H1 (cell line): ENCODE data around the gene CD4. TPM values are rescaled to one million over a fixed set of nuclear protein-coding genes. Genes with fewer than 3 reads are reported as not detected.

Source experiments
- CTCF ChIA-PET: fragments of 300-600 bp; sonication (Branson Sonifier 250); formaldehyde crosslinking; loops from one replicate; lab custom pipeline; 2021; ENCODE audit not compliant: partially characterized antibody; lab: Charles Lee
- POLR2A ChIA-PET: fragments of 300-600 bp; sonication (Branson Sonifier 250); formaldehyde crosslinking; loops from one replicate; lab custom pipeline; 2021; ENCODE audit warnings: inconsistent platforms; ENCODE audit not compliant: partially characterized antibody; lab: Charles Lee
- DNase-seq, 2 experiments: peaks; one replicate each; pipeline versions ENCODE4 v3.0.0 to v3.0.0-alpha.2; 2010 to 2022; ENCODE audit warnings: low spot score in 2 of 2, low read depth in 1 of 2, mixed read lengths in 1 of 2
- FAIRE-seq: peaks from 2 replicates; lab custom pipeline; 2011; peaks lifted over from hg19 to GRCh38; lab: Jason Lieb, UNC
- H2AFZ ChIP-seq: 2 replicates; pipeline ENCODE4 v1.8.1; 2012; ENCODE audit warnings: low read length, inconsistent platforms
- H2AK5ac ChIP-seq: 2 replicates; pipeline ENCODE4 v1.6.1; 2013; ENCODE audit warnings: low read depth, low read length
- H2BK120ac ChIP-seq: replicated peaks from 2 replicates; pipeline ENCODE3; 2013; ENCODE audit warnings: low read depth, low read length, inconsistent platforms
- H2BK12ac ChIP-seq: 2 replicates; pipeline ENCODE4 v1.6.1; 2013; ENCODE audit warnings: low read depth, low read length
- H2BK15ac ChIP-seq: 2 replicates; pipeline ENCODE4 v1.6.1; 2013; ENCODE audit warnings: low read length
- H2BK20ac ChIP-seq: 2 replicates; pipeline ENCODE4 v1.6.1; 2013; ENCODE audit warnings: low read length
- H2BK5ac ChIP-seq: 2 replicates; pipeline ENCODE4 v1.6.1; 2013; ENCODE audit warnings: low read depth, low read length
- H3K14ac ChIP-seq: 2 replicates; pipeline ENCODE4 v1.6.1; 2013; ENCODE audit warnings: inconsistent platforms; ENCODE audit not compliant: insufficient read length
- H3K18ac ChIP-seq: 2 replicates; pipeline ENCODE4 v1.6.1; 2013; ENCODE audit warnings: low read length; ENCODE audit errors: extremely low read depth
- H3K23ac ChIP-seq: 2 replicates; pipeline ENCODE4 v1.6.1; 2013; ENCODE audit warnings: inconsistent platforms; ENCODE audit not compliant: insufficient read length
- H3K23me2 ChIP-seq: 2 replicates; pipeline ENCODE4 v1.6.1; 2013; ENCODE audit warnings: low read depth, low read length
- H3K27ac ChIP-seq: 2 replicates; pipeline ENCODE4 v1.6.1; 2011; ENCODE audit warnings: low read depth, low read length, inconsistent platforms
- H3K27me3 ChIP-seq, 4 experiments: replicated peaks in 1 of 4; 1 replicate in 1 of 4; 2 replicates in 3 of 4; pipeline versions ENCODE4 v1.6.1 to v1.8.1; 2011 to 2013; ENCODE audit warnings: low read length in 3 of 4, mild to moderate bottlenecking in 3 of 4, inconsistent platforms in 2 of 4, mixed read lengths in 2 of 4, moderate library complexity in 1 of 4; ENCODE audit not compliant: control insufficient read depth in 3 of 4, insufficient read depth in 3 of 4; ENCODE audit errors: extremely low read depth in 1 of 4
- H3K36me3 ChIP-seq, 4 experiments: 2 replicates each; pipeline versions ENCODE4 v1.6.1 to v1.8.1; 2011 to 2013; ENCODE audit warnings: mild to moderate bottlenecking in 4 of 4, low read length in 3 of 4, moderate library complexity in 2 of 4, control low read depth in 1 of 4, inconsistent platforms in 1 of 4; ENCODE audit not compliant: insufficient read depth in 4 of 4, control insufficient read depth in 2 of 4
- H3K4ac ChIP-seq: replicated peaks from 2 replicates; pipeline ENCODE3; 2013; ENCODE audit warnings: low read length, low read depth, mixed read lengths, inconsistent platforms; ENCODE audit not compliant: insufficient read length
- H3K4me1 ChIP-seq, 4 experiments: replicated peaks in 1 of 4; 1 replicate in 1 of 4; 2 replicates in 3 of 4; pipeline versions ENCODE4 v1.6.1 to v1.8.1; 2011 to 2013; ENCODE audit warnings: low read length in 3 of 4, inconsistent platforms in 2 of 4, mixed read lengths in 1 of 4; ENCODE audit not compliant: insufficient read depth in 4 of 4, control insufficient read depth in 3 of 4
- H3K4me2 ChIP-seq, 2 experiments: 2 replicates each; pipeline versions ENCODE4 v1.6.1 to v1.8.1; 2011 to 2013; ENCODE audit warnings: low read depth in 2 of 2, low read length in 2 of 2, control low read depth in 1 of 2, inconsistent platforms in 1 of 2, mild to moderate bottlenecking in 1 of 2; ENCODE audit not compliant: insufficient read depth in 1 of 2
- H3K4me3 ChIP-seq, 4 experiments: fragments of 200-600, 300-600 bp in 1 of 4; sonication (generic), shearing (Covaris generic), sonication (Bioruptor Twin) in 1 of 4; 2 replicates each; pipeline versions ENCODE4 v1.5.1 to v1.8.1; 2011 to 2016; ENCODE audit warnings: low read length in 4 of 4, low read depth in 3 of 4, control low read depth in 2 of 4, inconsistent platforms in 2 of 4, mild to moderate bottlenecking in 2 of 4, mixed read lengths in 1 of 4, moderate library complexity in 1 of 4; ENCODE audit not compliant: insufficient read depth in 2 of 4; ENCODE audit errors: extremely low read depth in 1 of 4
- H3K56ac ChIP-seq: replicated peaks from 2 replicates; pipeline ENCODE3; 2013; ENCODE audit warnings: low read depth, mild to moderate bottlenecking, mixed read lengths, low read length, inconsistent platforms; ENCODE audit not compliant: insufficient read length
- H3K79me1 ChIP-seq: 2 replicates; pipeline ENCODE4 v1.6.1; 2013; ENCODE audit warnings: low read depth, low read length, control low read depth
- H3K79me2 ChIP-seq, 2 experiments: 2 replicates each; pipeline versions ENCODE4 v1.6.1 to v1.8.1; 2012 to 2013; ENCODE audit warnings: low read length in 2 of 2, mild to moderate bottlenecking in 2 of 2, inconsistent platforms in 1 of 2; ENCODE audit not compliant: insufficient read depth in 2 of 2, control insufficient read depth in 1 of 2
- H3K9ac ChIP-seq, 4 experiments: replicated peaks in 1 of 4; 1 replicate in 1 of 4; 2 replicates in 3 of 4; pipeline versions ENCODE4 v1.6.1 to v1.8.1; 2011 to 2013; ENCODE audit warnings: low read depth in 3 of 4, low read length in 3 of 4, control low read depth in 2 of 4, mild to moderate bottlenecking in 2 of 4, moderate library complexity in 2 of 4, inconsistent platforms in 1 of 4; ENCODE audit errors: extremely low read depth in 1 of 4
- H3K9me3 ChIP-seq, 2 experiments: 2 replicates each; pipeline versions ENCODE4 v1.6.1 to v1.8.1; 2012 to 2013; ENCODE audit warnings: mild to moderate bottlenecking in 2 of 2, moderate library complexity in 2 of 2, control low read depth in 1 of 2, inconsistent platforms in 1 of 2, low read depth in 1 of 2, low read length in 1 of 2, mixed read lengths in 1 of 2; ENCODE audit not compliant: insufficient read depth in 2 of 2
- H4K20me1 ChIP-seq, 2 experiments: replicated peaks in 1 of 2; 2 replicates each; pipeline versions ENCODE3 to v1.8.1; 2011 to 2013; ENCODE audit warnings: inconsistent platforms in 2 of 2, low read length in 2 of 2, mild to moderate bottlenecking in 1 of 2; ENCODE audit not compliant: insufficient read depth in 2 of 2, control insufficient read depth in 1 of 2
- H4K5ac ChIP-seq: 2 replicates; pipeline ENCODE4 v1.6.1; 2013; ENCODE audit warnings: low read length, low read depth, mixed read lengths, inconsistent platforms; ENCODE audit not compliant: insufficient read length
- H4K8ac ChIP-seq: 2 replicates; pipeline ENCODE4 v1.8.0; 2013; ENCODE audit warnings: mild to moderate bottlenecking, moderate library complexity, low read length, inconsistent platforms; ENCODE audit not compliant: insufficient read depth; ENCODE audit errors: extremely low read depth
- H4K91ac ChIP-seq: replicated peaks from 2 replicates; pipeline ENCODE3; 2013; ENCODE audit warnings: low read length, mixed read lengths, inconsistent platforms; ENCODE audit not compliant: insufficient read length
- CBX5 ChIP-seq: fragments of 300-800, 300-1000 bp; sonication (generic); IDR thresholded peaks from 2 replicates; pipeline ENCODE4 v1.7.1; 2016; ENCODE audit warnings: antibody characterized with exemption, low read length, low read depth
- GABPA ChIP-seq: IDR thresholded peaks from 2 replicates; pipeline ENCODE4 v1.6.1; 2011; ENCODE audit warnings: mild to moderate bottlenecking, low read length, moderate library complexity, borderline replicate concordance; ENCODE audit not compliant: insufficient read depth
- WGBS, 2 experiments: shearing (Covaris generic) in 1 of 2; methylation state at CpG; one replicate each; pipeline versions ENCODE4 v1.1.6 to v1.1.7; 2013 to 2015; ENCODE audit warnings: low lambda C conversion rate in 2 of 2, mixed read lengths in 2 of 2, inconsistent platforms in 1 of 2, low coverage in 1 of 2, missing lambda C conversion rate in 1 of 2; ENCODE audit not compliant: insufficient replicate concordance in 2 of 2, insufficient coverage in 1 of 2, insufficient read length in 1 of 2; ENCODE audit errors: extremely low coverage in 1 of 2, missing lambda C conversion rate in 1 of 2; 5-methylcytosine and 5-hydroxymethylcytosine counted together
- polyA plus RNA-seq, 7 experiments: library from polyadenylated mRNA; depleted of rRNA in 3 of 7; stranded (reverse) in 5 of 7; unstranded in 2 of 7; fragments of >200 nt in 5 of 7; fragments of 200-250 nt in 2 of 7; gene quantifications; 1 replicate in 5 of 7; 2 replicates in 1 of 7; 4 replicates in 1 of 7; pipeline versions ENCODE4 v1.2.1 to v1.2.3, GENCODE V29; 2011 to 2013; ENCODE audit warnings: missing spikeins in 2 of 7, mixed read lengths in 2 of 7
- total RNA-seq: library from RNA; stranded (reverse); fragmentation: NEBNext Ultra II Directional; extraction: Animal tissue kit (Norgen Biotek cat#: 25700); gene quantifications from 2 replicates; pipeline ENCODE4 v1.2.1, GENCODE V29; 2021

The CD4 gene
- total and polyA plus RNA-seq, 2 of the 8 experiments (the other 6 are each of a cell fraction or from before 2014, with no cell fraction given): 3.4 to 5.1 TPM

DNA sequence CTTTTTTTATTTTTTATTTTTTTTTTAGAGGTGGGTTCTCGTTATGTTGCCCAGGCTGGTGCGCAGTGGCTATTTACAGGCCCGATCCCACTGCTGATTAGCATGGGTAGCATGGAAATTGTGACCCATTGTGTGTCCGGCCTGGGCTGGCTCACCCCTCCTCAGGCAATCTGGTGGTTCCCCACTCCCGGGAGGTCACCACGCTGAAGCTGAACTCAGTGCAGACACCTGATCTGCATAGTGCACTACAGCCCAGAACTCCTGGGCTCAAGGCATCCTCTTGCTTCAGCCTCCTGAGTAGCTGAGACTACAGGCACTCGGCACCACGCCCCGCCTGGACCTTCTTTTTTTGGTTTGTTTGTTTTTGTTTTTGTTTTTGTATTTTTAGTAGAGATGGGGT is 5.5 kb upstream of the CD4 start:
- H3K14ac ChIP-seq: no peak overlapping the region
- TF ChIP-seq GABPA (no peak), CBX5 (no peak)
- H2BK120ac ChIP-seq: no peak overlapping the region
- no peak overlapping the region for H4K5ac ChIP-seq
- no peak overlapping the region for H2BK12ac ChIP-seq
- DNase-seq (no peak), FAIRE-seq (no peak)
- no peaks in the 10 kb centered on the region for H3K36me3 ChIP-seq
- no peak overlapping the region for H2AFZ ChIP-seq
- no peak overlapping the region for H2BK5ac ChIP-seq
- no peaks in the 10 kb centered on the region for H3K9me3 ChIP-seq
- H3K4me1 ChIP-seq: peaks cover 4 to 9% (median 7%) of the 10 kb centered on the region in 4 experiments
- no peak overlapping the region for H3K4me3 ChIP-seq
- H3K4me2 ChIP-seq: no peak overlapping the region
- ChIA-PET POLR2A (interaction anchor here (0.6 to 2.0 kb wide), 7 partner anchors 9 to 246 kb away, joined by 3 to 9 read pairs (median 5); partner anchors contain the start of gene MLF2), CTCF (interaction anchor here (0.6 to 29.6 kb wide), 9 partner anchors 9 to 163 kb away, joined by 3 to 532 read pairs (median 9); partner anchors contain the start of genes GNB3, GPR162, LAG3 and MLF2)
- H4K8ac ChIP-seq: no peak overlapping the region
- no peak overlapping the region for H3K9ac ChIP-seq
- H3K27me3 ChIP-seq: no peaks in the 10 kb centered on the region
- H3K27ac ChIP-seq: no peak overlapping the region
- H3K18ac ChIP-seq: no peak overlapping the region
- H4K91ac ChIP-seq: no peak overlapping the region
- no peaks in the 10 kb centered on the region for H3K79me2 ChIP-seq
- no peak overlapping the region for H3K4ac ChIP-seq
- no peak overlapping the region for H2BK20ac ChIP-seq
- no peaks in the 10 kb centered on the region for H3K79me1 ChIP-seq
- no peaks in the 10 kb centered on the region for H4K20me1 ChIP-seq
- H3K23ac ChIP-seq: no peak overlapping the region
- H2BK15ac ChIP-seq: no peak overlapping the region
- no peak overlapping the region for H3K56ac ChIP-seq
- H3K23me2 ChIP-seq: no peaks in the 10 kb centered on the region
- no peak overlapping the region for H2AK5ac ChIP-seq
- WGBS, 2 experiments: 90% methylated on average over 9 of the region's 9 CpGs; no CpG with 5 or more reads in 1 of the 2 experiments
